GM18502 (cell line): Measurements from ENCODE around the gene PDZD2.
"Not testable (repeated sequence)": the region's sequence is repeated elsewhere in the genome, so short reads cannot be mapped to it uniquely, and the experiment has no call there.

Experiments
- ATAC-seq: cut with Tn5 transposase; IDR thresholded peaks from one replicate; pipeline ENCODE4 v1.9.1; 2021; ENCODE audit warnings: mild to moderate bottlenecking; ENCODE audit not compliant: unreplicated experiment, poor library complexity

PDZD2 gene

GRCh38 chr5:31682025-31682424 is 43.1 kb downstream of the PDZD2 start:
- no peak for ATAC-seq

- ATAC-seq: no peak
Observed at GRCh38 chr5:31682851-31683250, 43.9 kb downstream of the PDZD2 start.

GRCh38 chr5:31688515-31689092 is 49.7 kb downstream of the PDZD2 start:
- no peak for ATAC-seq

- not testable (repeated sequence) for ATAC-seq
Observed at GRCh38 chr5:31691408-31691807, 52.5 kb downstream of the PDZD2 start.

GRCh38 chr5:31692561-31693221 is 53.8 kb downstream of the PDZD2 start:
- ATAC-seq: no peak

- no peak for ATAC-seq
Observed at GRCh38 chr5:31698673-31699072, 59.7 kb downstream of the PDZD2 start.

GRCh38 chr5:31701642-31702299 is 62.8 kb downstream of the PDZD2 start:
- no peak for ATAC-seq

- no peak for ATAC-seq
Observed at GRCh38 chr5:31702712-31703111, 63.8 kb downstream of the PDZD2 start.

GRCh38 chr5:31703757-31704156 is 64.8 kb downstream of the PDZD2 start:
- ATAC-seq: no peak

- no peak for ATAC-seq
Observed at GRCh38 chr5:31706186-31706585, 67.3 kb downstream of the PDZD2 start.

GRCh38 chr5:31707329-31707728 is 68.4 kb downstream of the PDZD2 start:
- ATAC-seq: no peak

GRCh38 chr5:31708089-31708488 is 69.2 kb downstream of the PDZD2 start:
- no peak for ATAC-seq

GRCh38 chr5:31711363-31711762 is 72.4 kb downstream of the PDZD2 start:
- ATAC-seq: no peak

- no peak for ATAC-seq
Observed at GRCh38 chr5:31711935-31712592, 73.1 kb downstream of the PDZD2 start.

GRCh38 chr5:31717561-31717960 is 78.6 kb downstream of the PDZD2 start:
- no peak for ATAC-seq

- no peak for ATAC-seq
Observed at GRCh38 chr5:31720004-31720403, 81.1 kb downstream of the PDZD2 start.

- no peak for ATAC-seq
Observed at GRCh38 chr5:31720811-31721345, 81.9 kb downstream of the PDZD2 start.

GRCh38 chr5:31722111-31722510 is 83.2 kb downstream of the PDZD2 start:
- no peak for ATAC-seq

GRCh38 chr5:31725996-31726395 is 87.1 kb downstream of the PDZD2 start:
- ATAC-seq: no peak

- no peak for ATAC-seq
Observed at GRCh38 chr5:31726952-31727351, 88.0 kb downstream of the PDZD2 start.

- ATAC-seq: no peak
Observed at GRCh38 chr5:31728039-31728438, 89.1 kb downstream of the PDZD2 start.
